Measurements from ENCODE around the gene SERPINB5.
"Not testable (repeated sequence)": the region's sequence is repeated elsewhere in the genome, so short reads cannot be mapped to it uniquely, and the experiment has no call there.

Gene SERPINB5, protein sequence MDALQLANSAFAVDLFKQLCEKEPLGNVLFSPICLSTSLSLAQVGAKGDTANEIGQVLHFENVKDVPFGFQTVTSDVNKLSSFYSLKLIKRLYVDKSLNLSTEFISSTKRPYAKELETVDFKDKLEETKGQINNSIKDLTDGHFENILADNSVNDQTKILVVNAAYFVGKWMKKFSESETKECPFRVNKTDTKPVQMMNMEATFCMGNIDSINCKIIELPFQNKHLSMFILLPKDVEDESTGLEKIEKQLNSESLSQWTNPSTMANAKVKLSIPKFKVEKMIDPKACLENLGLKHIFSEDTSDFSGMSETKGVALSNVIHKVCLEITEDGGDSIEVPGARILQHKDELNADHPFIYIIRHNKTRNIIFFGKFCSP

DNA sequence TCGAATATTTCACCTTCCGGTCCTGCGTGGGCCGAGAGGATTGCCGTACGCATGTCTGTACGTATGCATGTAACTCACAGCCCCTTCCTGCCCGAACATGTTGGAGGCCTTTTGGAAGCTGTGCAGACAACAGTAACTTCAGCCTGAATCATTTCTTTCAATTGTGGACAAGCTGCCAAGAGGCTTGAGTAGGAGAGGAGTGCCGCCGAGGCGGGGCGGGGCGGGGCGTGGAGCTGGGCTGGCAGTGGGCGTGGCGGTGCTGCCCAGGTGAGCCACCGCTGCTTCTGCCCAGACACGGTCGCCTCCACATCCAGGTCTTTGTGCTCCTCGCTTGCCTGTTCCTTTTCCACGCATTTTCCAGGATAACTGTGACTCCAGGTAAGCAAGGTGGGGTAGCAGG, at the start of gene SERPINB5:
Gene SERPINB5 (plus strand): TSS at position 291 of the 400 bp plus-strand sequence. CDS start 7,471 bp downstream, outside the sequence.
- no peak for DNase-seq (ENCODE audit: low read depth)

DNA sequence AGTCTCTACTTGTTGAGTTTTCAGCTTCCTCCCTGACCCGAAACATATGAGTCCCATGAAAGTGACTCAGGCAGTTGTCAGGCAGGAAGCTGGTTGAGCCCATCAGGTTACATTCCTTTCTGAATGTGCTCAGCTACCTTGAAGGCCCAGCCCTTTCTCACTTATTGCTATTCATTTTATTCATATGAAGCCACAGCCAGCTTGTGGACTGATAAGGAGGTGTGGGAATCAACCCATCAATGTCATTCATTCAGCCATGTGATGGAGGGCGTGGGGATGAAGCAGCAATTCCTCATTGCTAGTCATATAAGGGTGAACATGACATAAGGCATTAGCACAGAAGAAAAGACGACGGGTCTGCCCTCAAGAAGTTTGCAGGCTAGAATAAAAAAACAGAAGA, 49.2 kb upstream of the SERPINB5 start:
- DNase-seq (ENCODE audit: low read depth), result peak; percentile 84

DNA sequence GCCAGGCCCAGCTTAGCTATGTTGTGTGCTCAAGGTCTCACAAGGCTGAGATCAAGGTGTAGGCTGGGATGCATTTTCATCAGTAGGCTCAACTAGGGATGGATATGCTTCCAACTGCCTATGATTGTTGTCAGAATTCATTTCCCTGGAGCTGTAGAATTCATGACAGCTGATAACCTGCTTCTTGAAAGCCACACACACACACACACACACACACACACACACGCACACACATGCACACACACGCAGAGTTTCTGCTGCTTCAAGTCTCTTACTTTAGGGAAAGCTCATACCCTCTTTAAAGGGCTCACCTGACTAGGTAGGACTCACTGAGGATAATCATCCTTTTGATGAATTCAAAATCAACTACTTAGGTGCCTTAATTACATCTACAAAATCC, 46.2 kb upstream of the SERPINB5 start:
- DNase-seq (ENCODE audit: low read depth), result no peak

DNA sequence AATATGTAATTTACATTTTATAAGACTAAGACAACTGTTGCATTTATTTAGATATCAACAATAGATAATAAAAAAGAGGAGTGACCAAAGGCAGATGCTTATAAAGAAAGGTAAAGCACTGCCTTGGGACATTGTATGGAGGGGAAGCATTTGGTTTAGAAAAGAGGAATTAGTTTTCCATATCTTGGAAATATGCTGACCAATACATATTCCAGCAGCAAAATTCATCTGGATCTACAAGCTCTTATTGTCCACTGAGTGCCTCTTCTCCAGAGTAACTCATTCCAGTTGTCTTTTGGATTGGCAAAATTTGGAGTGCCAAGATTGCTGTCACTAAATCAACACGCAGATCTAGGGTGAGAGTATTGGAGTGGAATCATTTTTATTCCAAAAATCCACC, 45.6 kb upstream of the SERPINB5 start:
- no peak for DNase-seq (ENCODE audit: low read depth)

DNA sequence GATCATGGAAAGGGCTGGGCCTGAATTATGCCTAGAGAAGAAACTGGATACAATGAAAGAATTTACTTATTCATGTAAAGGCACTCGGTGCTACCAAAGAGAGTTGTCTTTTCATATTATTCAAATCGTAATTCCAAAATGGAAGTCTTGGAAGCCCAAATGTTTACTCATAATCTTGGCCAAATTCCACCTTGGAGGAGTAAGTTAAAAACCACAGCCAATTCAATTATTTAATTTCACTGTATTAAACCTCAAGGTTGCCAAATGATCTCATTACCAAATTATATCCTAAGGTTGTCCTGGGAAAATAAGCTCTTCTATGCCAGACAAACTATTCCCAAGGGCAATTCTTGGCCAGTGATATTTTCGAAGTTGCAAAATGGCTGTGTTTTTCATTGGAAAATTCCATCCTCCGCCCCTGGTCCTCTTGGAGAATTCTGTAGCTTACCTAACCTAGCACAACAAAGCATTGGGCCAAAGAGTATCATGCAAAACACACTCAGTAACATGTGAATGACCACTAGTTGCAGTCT, 43.4 kb upstream of the SERPINB5 start:
- DNase-seq (ENCODE audit: low read depth), result no peak

DNA sequence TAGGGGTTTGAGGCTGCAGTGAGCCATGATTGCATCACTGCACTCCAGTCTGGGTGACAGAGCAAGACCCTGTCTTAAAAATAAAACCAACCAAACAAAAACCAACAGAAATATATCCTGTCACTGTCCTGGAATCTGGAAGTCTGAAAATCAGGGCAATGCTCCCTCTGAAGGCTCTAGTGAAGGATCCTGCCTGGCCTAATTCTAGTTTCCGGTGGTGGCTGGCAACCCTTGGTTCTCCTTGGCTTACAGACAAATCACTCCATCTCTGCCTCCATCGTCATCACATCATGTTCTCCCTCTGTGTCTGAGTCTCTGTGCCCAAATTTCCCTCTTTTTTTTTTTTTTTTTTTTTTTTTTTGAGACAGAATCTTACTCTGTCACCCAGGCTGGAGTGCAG, 38.6 kb upstream of the SERPINB5 start:
- no peak for DNase-seq (ENCODE audit: low read depth)

DNA sequence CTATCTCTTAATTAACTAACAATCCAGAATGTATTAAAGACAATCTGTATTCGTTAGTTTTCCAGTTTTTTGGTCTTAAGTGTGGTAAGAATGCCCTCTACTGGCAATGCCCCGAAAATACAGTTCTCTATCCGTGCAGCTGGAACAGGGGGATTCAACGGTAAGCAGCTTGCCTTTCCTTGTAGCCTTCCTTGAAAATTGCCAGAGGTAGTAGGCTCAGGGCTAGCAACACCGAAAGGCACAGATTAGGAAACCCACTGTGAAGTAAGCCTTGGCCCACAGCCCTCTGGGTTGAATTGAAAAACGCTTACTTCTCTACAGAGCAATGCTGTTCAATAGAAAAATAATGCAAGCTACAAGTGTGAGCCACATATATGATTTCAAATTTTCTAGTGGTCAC, 37.4 kb upstream of the SERPINB5 start:
- peak; percentile 74 for DNase-seq (ENCODE audit: low read depth)

DNA sequence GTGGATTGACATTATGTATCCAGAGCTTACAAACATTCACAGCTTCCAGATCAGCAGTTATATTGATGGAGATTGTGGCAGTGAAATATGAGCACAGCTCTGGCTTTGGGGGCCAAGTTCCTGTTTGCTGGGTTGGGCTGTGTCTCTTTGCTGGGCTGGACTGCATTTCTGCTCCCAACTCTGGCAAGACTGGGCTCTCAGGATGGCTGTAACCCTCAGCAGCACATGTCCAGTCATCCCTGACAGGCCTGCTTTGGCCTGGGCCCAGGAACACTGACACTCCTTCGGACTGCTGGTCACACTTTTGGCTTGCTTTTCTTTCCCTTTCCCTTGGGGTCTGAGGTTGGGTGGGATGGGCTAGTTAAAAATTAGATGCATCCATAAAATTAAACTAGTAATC, 36.5 kb upstream of the SERPINB5 start:
- DNase-seq (ENCODE audit: low read depth), result peak; percentile 56

DNA sequence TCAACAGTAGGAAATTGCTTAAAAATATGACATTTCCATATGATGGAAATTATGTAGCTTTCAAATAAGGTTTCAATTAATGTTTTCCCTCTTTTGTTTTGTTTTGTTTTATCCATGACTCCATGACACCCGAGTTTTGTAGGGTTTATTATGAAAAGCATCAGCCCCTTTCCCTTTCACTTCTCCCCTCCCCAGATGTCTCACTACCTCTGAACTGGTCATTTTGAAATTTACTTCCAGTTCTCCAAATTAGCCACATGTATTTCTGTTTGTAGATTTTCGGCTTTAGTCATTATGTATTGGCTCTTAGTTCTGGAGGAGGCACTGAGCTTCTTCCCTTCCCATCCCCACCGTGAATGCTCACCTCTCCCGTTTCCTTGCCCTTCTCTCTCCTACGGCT, 35.9 kb upstream of the SERPINB5 start:
- no peak for DNase-seq (ENCODE audit: low read depth)

DNA sequence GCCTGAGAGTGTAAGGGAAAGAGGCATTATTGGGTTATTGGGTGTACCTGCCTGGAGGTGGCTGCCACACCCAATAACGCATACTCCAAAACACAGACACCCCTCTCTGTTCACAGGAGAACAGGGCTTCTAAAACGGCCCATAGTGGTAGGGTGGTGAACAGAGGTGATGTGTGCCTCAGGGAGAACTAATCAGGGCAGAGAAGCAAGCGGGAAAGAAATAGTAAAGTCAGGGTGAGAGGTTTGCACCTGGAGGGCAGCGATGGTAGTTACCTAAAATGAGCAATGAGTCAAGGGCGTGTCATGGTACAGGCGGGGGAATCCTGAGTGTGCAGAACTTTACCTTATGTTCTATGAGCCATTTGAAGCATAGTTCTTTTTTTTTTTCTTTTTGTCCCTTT, 32.9 kb upstream of the SERPINB5 start:
- peak; percentile 36 for DNase-seq (ENCODE audit: low read depth)

DNA sequence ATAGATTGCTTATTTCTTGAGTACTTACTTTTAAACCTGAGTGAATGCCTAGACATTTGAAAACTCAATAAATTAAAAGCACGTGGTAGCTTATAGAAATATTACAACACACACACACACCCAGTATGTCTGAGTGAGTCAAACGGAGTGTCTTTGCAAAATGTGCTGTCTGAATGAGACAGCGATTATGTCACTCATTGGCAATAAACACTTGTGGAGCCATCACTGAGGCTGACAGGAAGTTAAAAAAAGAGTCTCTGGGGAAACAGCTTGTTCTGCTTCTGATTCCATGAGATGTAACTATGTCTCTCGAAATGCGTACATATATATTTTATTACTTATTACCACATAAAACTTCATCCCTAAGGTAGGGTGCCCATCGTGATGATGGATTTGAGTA, 32.2 kb upstream of the SERPINB5 start:
- peak; percentile 87 for DNase-seq (ENCODE audit: low read depth)

DNA sequence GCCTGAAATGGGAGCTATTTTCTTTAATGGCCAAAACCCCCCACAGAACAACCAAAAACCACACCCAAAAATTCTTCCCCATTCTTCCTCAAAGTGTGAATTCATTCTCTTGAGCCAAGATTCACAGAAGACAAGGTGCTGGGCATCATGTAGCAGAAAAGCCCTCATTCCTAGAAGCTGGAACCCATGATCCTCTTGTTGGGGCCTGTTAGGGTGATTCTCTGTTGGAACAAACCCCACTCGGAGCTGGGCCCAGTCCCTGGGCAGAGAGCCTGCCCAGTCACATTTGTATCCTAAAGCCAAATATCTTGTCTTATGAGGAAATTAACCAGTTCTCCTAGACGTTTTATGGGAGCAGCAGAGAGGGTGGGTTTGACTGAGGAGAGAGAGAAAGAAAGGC, 31.7 kb upstream of the SERPINB5 start:
- DNase-seq (ENCODE audit: low read depth), result no peak

DNA sequence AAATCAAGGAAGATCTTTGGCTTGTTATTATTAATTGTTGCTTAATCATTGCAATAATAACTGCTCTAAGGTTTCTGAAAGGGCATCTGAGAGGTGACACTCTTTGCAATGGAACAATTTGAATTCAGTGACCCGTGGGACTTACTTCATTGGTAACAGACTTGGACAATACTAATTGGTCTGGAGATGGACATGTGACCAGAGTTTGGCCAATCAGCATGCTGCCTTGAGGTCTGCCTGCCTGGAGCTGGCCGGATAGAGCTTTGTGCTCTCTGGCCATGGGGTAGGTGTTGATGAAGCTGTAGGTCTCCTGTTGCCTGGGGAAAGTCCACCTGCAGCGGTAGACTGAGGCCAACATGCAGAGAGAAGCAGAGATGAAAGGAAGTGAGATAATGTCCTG, 30.5 kb upstream of the SERPINB5 start:
- DNase-seq (ENCODE audit: low read depth), result no peak

DNA sequence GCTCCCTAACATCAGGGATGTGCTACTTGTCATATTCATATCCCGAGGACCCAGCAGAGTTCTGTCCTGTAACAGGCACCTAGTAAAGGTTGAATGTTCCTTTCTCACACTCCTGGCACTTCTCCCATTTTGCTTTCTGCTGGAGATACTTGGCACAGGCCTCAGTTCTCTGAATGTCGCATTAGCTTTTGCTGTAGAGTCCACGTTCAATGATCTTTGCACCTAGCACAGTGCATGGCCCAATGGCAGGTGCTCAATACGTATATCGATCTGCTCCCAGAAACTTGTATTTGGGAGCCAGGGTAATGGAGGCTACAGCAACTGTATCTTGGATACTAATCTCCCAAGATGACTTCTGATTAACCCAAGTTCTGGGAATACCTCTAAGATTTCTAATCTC, 29.7 kb upstream of the SERPINB5 start:
- no peak for DNase-seq (ENCODE audit: low read depth)

DNA sequence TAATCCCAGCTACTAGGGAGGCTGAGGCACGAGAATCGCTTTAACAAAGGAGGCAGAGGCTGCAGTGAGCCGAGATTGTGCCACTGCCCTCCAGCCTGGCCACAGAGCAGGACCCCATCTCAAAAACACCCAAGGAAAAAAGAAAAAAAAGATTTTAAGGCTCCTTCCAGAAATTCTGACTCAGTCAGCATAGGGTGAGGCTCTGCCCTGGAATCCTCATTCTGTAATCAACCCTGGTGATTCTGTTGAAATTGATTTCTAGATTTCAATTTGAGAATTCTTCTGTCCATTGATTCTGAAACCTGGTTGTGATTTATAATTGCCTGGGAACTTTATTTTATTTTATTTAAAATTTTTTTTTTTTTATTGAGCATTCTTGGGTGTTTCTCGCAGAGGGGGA, 27.3 kb upstream of the SERPINB5 start:
- no peak for DNase-seq (ENCODE audit: low read depth)

DNA sequence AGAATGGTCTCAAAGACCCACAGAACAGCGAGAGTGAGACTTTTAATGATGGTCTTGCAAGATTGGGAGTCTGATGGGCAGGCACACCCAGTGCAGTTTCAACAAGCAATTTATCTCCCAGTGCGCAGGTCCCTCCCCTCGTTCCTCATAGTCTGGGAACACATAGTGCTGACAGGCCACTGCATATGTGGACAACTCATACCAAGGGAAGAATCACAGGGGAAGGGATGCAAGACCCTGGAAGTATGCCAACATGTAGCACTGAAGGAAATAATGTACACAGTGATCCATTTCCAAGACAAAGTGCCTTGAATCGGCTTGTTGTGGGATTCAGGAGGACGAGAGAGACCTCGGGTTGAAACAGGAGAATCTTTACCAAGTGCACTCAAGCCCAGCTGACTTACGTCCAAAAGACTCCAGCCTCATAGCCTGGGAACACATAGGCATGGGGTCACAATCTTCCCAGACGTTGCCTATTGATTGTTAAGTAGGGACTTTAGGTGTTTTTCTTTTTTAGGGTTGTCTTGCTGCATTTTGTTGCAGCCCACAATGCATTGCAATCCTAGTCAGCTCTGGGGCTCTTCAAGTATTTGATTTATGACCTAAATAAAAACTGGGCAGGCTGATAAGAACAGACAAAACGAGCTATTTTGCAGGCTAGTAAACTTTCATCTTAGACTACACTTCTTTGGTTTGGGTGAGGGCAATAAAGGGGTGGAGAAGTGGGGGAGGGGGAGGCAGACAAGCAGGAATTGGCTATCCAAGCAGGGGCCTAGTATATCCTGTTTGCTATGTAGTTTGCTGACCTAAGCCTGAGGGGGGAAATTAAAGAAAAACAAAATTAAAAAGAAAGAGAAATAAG, 24.7 kb upstream of the SERPINB5 start:
- peak; percentile 35 for DNase-seq (ENCODE audit: low read depth)

DNA sequence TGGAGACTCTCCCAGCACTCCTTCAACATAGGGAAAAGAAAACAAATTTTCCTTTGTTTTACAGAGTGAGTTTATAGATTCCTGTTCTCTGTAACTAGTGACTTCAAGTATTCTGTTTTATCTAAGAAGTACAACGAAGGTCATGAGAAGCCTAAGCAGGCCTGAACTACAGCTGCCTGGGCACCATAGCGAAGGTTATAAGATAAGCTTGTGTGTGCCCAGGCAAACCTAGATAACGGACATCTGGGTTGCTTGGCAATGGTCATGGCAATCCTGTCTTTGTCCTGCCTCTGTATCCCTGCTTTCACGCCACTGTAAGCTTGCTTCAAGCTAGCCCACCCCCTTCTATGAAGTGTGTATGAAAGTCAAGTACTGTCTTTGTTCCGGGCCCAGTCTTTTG, 24.0 kb upstream of the SERPINB5 start:
- DNase-seq (ENCODE audit: low read depth), result not testable (repeated sequence)

DNA sequence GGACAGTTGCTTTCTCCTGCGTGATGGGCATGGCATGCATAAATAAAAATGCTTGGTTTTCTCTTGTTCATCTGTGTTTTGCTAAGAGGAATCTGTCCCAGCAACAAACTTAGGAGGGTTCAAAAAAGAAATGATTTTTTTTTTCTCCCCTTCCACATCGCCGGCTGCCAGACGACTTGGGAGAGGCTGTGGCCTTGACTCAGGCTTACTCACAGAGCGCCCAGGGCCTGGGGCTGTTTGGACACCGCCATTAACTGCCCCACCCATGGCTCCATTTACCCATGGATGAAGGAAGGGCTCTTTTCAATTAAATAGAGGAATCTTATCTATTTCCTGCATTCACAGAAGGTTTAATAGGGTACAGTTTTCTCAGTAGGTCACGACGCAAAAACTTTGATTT, 22.3 kb upstream of the SERPINB5 start:
- DNase-seq (ENCODE audit: low read depth), result peak; percentile 92

DNA sequence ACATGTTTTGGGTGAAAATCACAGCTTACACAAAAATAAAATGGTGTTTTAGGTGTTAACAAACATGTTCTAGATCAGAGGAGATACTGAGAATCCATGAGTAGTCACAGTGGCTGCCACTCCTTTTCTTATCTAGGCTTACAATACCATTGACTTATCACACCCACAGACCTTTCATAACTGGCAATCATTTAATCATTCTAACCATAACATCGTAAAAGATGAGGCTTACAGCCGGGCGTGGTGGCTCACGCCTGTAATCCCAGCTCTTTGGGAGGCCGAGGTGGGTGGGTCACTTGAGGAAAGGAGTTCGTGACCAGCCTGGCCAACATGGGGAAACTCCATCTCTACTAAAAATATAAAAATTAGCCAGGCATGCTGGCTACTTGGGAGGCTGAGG, 18.8 kb upstream of the SERPINB5 start:
- no peak for DNase-seq (ENCODE audit: low read depth)

DNA sequence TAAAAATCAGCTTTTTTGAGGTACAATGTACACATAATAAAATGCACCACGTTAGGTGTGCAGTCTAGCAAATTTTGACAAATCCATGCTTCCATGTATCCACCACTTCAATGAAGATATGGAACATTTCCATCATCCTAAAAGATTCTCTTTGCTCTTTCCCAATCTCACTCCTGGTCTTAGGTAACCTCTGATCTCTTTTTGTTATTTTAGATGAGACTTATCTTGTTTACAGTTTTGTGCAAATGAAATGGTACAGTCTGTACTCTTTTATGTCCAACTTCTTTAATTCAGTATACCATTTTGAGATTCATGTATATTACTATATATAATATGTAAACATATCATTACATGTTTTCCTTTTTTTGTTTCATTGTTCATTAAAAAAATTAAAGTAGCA, 16.3 kb upstream of the SERPINB5 start:
- no peak for DNase-seq (ENCODE audit: low read depth)

DNA sequence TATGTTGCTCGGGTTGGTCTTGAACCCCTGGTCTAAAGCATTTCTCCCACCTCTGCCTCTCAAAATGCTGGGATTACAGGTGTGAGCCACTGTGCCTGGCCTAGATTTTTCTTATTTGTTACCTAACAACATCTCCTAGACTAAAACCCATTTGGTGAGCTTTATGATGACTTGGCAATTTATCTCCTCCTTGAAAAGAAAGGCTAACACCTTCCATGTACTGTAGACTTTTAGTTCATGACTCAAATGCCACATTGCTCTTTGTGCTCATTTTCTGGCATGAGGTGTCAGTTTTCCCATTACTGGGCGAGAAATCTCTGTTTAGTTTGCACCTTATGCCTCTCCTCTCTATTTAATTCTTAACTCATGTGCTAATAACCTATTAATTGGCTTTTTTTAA, 12.3 kb upstream of the SERPINB5 start:
- no peak for DNase-seq (ENCODE audit: low read depth)

DNA sequence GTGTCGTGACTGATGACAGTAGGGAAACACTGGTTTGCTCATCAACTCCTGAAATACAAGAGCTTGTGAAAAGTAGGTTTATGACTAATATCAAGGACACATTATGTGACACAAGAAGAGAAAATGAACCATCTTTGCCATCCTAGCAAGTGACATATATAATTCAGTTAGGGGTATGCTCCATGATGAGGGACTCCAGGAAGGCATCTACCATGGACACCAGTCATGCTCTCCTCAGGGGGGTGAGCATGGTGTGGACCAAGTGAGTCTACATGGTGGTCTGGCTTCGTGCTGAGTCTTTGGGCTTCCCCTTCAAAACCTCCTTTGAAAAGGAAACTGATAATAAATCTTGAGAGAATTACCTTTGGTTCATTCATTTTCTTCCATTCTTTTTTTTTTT, 11.7 kb upstream of the SERPINB5 start:
- no peak for DNase-seq (ENCODE audit: low read depth)

DNA sequence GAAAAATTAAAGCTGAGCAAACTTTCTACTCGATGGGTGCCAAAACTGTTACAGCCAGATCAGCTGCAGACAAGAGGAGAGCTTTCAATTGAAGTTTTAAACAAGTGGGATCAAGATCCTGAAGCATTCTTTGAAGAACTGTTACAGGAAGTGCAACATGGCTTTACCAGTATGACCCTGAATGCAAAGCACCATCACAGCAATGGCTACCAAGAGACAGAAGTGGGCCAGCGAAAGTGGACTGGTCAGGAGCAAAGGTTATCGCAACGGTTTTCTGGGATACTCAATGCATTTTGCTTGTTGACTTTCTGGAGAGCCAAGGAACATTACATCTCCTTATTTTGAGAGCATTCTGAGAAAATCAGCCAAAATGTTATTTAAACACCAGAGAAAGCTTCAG, 9.1 kb upstream of the SERPINB5 start:
- DNase-seq (ENCODE audit: low read depth), result no peak

All from ELR (cell line).